Stomach (tissue), 9 donors: Measurements from ENCODE around the gene KIF3B. TPM values are rescaled to one million over a fixed set of nuclear protein-coding genes. Genes with fewer than 3 reads are reported as not detected.

Source experiments
- DNase-seq, 2 donors: peaks; one replicate each; pipeline versions ENCODE4 v3.0.0 to v3.0.0-alpha.2; 2013 to 2019
- H3K27ac ChIP-seq, 5 donors: fragments of 200-600 bp in 4 of 5; sonication (generic) in 4 of 5; one replicate each; pipeline ENCODE4 v1.5.1; 2013 to 2019; ENCODE audit warnings: mild to moderate bottlenecking in 1 of 5, moderate library complexity in 1 of 5
- H3K27me3 ChIP-seq, 3 donors: fragments of 200-600 bp; sonication (generic); one replicate each; pipeline ENCODE4 v1.5.1; 2017 to 2019; ENCODE audit warnings: mixed run types in 1 of 3
- H3K36me3 ChIP-seq, 4 donors: fragments of 200-600 bp; sonication (generic); 1 replicate in 3 of 4; 2 replicates in 1 of 4; pipeline ENCODE4 v1.5.1; 2016 to 2019
- H3K4me1 ChIP-seq, 4 donors: fragments of 200-600 bp; sonication (generic); one replicate each; pipeline ENCODE4 v1.5.1; 2016 to 2019
- H3K4me3 ChIP-seq, 4 donors: fragments of 200-600 bp; sonication (generic) in 3 of 4; one replicate each; pipeline ENCODE4 v1.5.1; 2016 to 2019; ENCODE audit warnings: mild to moderate bottlenecking in 1 of 4
- H3K9me3 ChIP-seq, 4 donors: fragments of 200-600 bp; sonication (generic); one replicate each; pipeline ENCODE4 v1.5.1; 2016 to 2019
- CTCF ChIP-seq, 7 experiments: fragments of 450-650 bp in 4 of 7; fragments of 200-600 bp in 3 of 7; sonication (generic) in 3 of 7; IDR thresholded peaks; one replicate each; pipeline ENCODE4 v1.5.1; 2016 to 2019; ENCODE audit warnings: antibody characterized with exemption in 7 of 7, control low read depth in 2 of 7, mild to moderate bottlenecking in 1 of 7
- EP300 ChIP-seq: sonication (generic); formaldehyde crosslinking; IDR thresholded peaks from one replicate; pipeline ENCODE4 v1.6.1; 2017; ENCODE audit warnings: antibody characterized with exemption
- POLR2A ChIP-seq, 4 donors: fragments of 450-650 bp; IDR thresholded peaks; one replicate each; pipeline ENCODE4 v1.6.1; 2016; ENCODE audit warnings: antibody characterized with exemption in 4 of 4, control low read depth in 2 of 4, mild to moderate bottlenecking in 1 of 4, moderate library complexity in 1 of 4
- POLR2AphosphoS5 ChIP-seq, 3 donors: sonication (generic); formaldehyde crosslinking; IDR thresholded peaks; one replicate each; pipeline ENCODE4 v1.6.1; 2016; ENCODE audit warnings: antibody characterized with exemption in 3 of 3
- WGBS, 5 donors: extraction: QIAGEN DNeasy Blood & Tissue Kit in 3 of 5; methylation state at CpG; one replicate each; pipeline versions ENCODE4 v1.1.5 to v1.1.7; 2013 to 2018; 5-methylcytosine and 5-hydroxymethylcytosine counted together
- intact Hi-C: fragments of 100-400 bp; cut with DNase I; formaldehyde crosslinking; loops from one replicate; pipeline ENCODE4 v1.15.1; 2023; ENCODE audit warnings: low total_unique reads
- polyA plus RNA-seq, 3 donors: library from polyadenylated mRNA; stranded (reverse); fragments of 200-250 nt; gene quantifications; one replicate each; pipeline ENCODE4 v1.2.3, GENCODE V29; 2013
- total RNA-seq, 5 donors: library from RNA; depleted of rRNA; stranded (reverse); fragments of >200 nt; gene quantifications; one replicate each; pipeline versions ENCODE4 v1.1.0 to v1.2.3, GENCODE V29; 2014 to 2016
- donor health status: healthy with polysubstance abuse.
- donor health status: Bipolar disorder and iron deficiency.
- donor health status: healthy.

The KIF3B gene
- total and polyA plus RNA-seq, 8 donors = 5.3 to 29.1 (median 21.0) TPM

GRCh38 chr20:32302507-32302872 lies 25.0 kb downstream of the KIF3B start:
- intact Hi-C loops = no loop called here
- Histone ChIP-seq H3K27ac (no peak overlapping the region), H3K27me3 (no peaks in the 10 kb centered on the region), H3K4me3 (no peak overlapping the region), H3K36me3 (no peaks in the 10 kb centered on the region), H3K9me3 (no peaks in the 10 kb centered on the region), H3K4me1 (peaks cover 1 to 25% (median 13%) of the 10 kb centered on the region in 4 donors)
- WGBS, 5 donors = 58 to 75% (median 69%) methylated on average over 6 of the region's 6 CpGs
- no peak for DNase-seq
- TF ChIP-seq POLR2A (IDR thresholded peaks at IDR 0.05) (no peak), EP300 (no peak), CTCF (IDR thresholded peaks at IDR 0.05) (no peak), POLR2AphosphoS5 (IDR thresholded peaks at IDR 0.05) (no peak)

GRCh38 chr20:32304131-32304746 lies 26.8 kb downstream of the KIF3B start:
- H3K36me3 ChIP-seq = peaks cover 0 to 1% (median under 1%) of the 10 kb centered on the region in 4 donors
- no peaks in the 10 kb centered on the region for H3K27me3 ChIP-seq
- no peak overlapping the region for H3K27ac ChIP-seq
- WGBS, 5 donors = 52 to 74% (median 67%) methylated on average over 2 of the region's 2 CpGs
- DNase-seq = no peak
- no peak overlapping the region for H3K4me3 ChIP-seq
- intact Hi-C loops = no loop called here
- H3K4me1 ChIP-seq = peaks cover 0 to 9% (median 5%) of the 10 kb centered on the region in 4 donors
- H3K9me3 ChIP-seq = no peaks in the 10 kb centered on the region
- TF ChIP-seq POLR2A (IDR thresholded peaks at IDR 0.05) = no peak
- TF ChIP-seq CTCF (IDR thresholded peaks at IDR 0.05) = no peak
- TF ChIP-seq POLR2AphosphoS5 (IDR thresholded peaks at IDR 0.05) = no peak
- no peak for TF ChIP-seq EP300

- intact Hi-C loops = no loop called here
- 57 to 96% (median 83%) methylated on average over 2 to 3 of the region's 3 CpGs for WGBS, 5 donors
- Histone ChIP-seq H3K9me3 (no peaks in the 10 kb centered on the region), H3K4me3 (no peak overlapping the region), H3K27ac (no peak overlapping the region), H3K27me3 (no peaks in the 10 kb centered on the region), H3K4me1 (no peaks in the 10 kb centered on the region), H3K36me3 (peaks cover 21 to 80% (median 72%) of the 10 kb centered on the region in 4 donors)
- TF ChIP-seq POLR2AphosphoS5 (IDR thresholded peaks at IDR 0.05) (no peak), POLR2A (IDR thresholded peaks at IDR 0.05) (no peak), EP300 (no peak), CTCF (IDR thresholded peaks at IDR 0.05) (no peak)
- DNase-seq = no peak
Measured at GRCh38 chr20:32312718-32313424, 35.4 kb downstream of the KIF3B start.

GRCh38 chr20:32314768-32315167 lies 37.3 kb downstream of the KIF3B start:
- Histone ChIP-seq H3K27ac (no peak overlapping the region), H3K27me3 (no peaks in the 10 kb centered on the region), H3K36me3 (peaks cover 30 to 90% (median 83%) of the 10 kb centered on the region in 4 donors), H3K9me3 (no peaks in the 10 kb centered on the region), H3K4me3 (no peak overlapping the region), H3K4me1 (no peaks in the 10 kb centered on the region)
- WGBS, 5 donors = 79 to 100% (median 95%) methylated on average over 1 of the region's 1 CpG
- TF ChIP-seq CTCF (IDR thresholded peaks at IDR 0.05) (no peak), POLR2A (IDR thresholded peaks at IDR 0.05) (no peak), POLR2AphosphoS5 (IDR thresholded peaks at IDR 0.05) (no peak), EP300 (no peak)
- intact Hi-C loops = no loop called here
- DNase-seq = no peak
